DMS153 treated with DMSO at 0.1 percent for 48 hours (cell line): Measurements from ENCODE around the gene TAF7.
"Not testable (repeated sequence)": the region's sequence is repeated elsewhere in the genome, so short reads cannot be mapped to it uniquely, and the experiment has no call there.

Experiments
- DNase-seq: peaks from one replicate; lab custom pipeline; 2025; ENCODE audit not compliant: unreplicated experiment; lab: John Stamatoyannopoulos, UW

TAF7 gene

GRCh38 chr5:141320225-141321169, at the start of gene TAF7:
Gene TAF7, minus strand, starts transcription at chr5:141320784. Its CDS starts 740 bp downstream, at chr5:141320044.
- peak; percentile 29 for DNase-seq

GRCh38 chr5:141366016-141366896, 45.7 kb upstream of the TAF7 start:
- DNase-seq: no peak

- DNase-seq: no peak
These were observed 43.5 kb upstream of the TAF7 start, which contains the start of gene PCDHGA5 for GRCh38 chr5:141363952-141364660. Gene PCDHGA5, plus strand, starts transcription at chr5:141364162. Its CDS starts 169 bp downstream, at chr5:141364331.

GRCh38 chr5:141362719-141363118, 42.1 kb upstream of the TAF7 start:
- DNase-seq: no peak

GRCh38 chr5:141360685-141361084, 40.1 kb upstream of the TAF7 start:
- no peak for DNase-seq

- DNase-seq: no peak
These were observed 39.3 kb upstream of the TAF7 start, which contains the start of gene PCDHGB2 for GRCh38 chr5:141359790-141360426. Gene PCDHGB2, plus strand, starts transcription at chr5:141359994. Its CDS starts 142 bp downstream, at chr5:141360136.

GRCh38 chr5:141356950-141357349, 36.4 kb upstream of the TAF7 start:
- DNase-seq: no peak

- DNase-seq: no peak
These were observed 35.5 kb upstream of the TAF7 start for GRCh38 chr5:141356133-141356532.

- no peak for DNase-seq
These were observed 35.1 kb upstream of the TAF7 start for GRCh38 chr5:141355641-141356040.

GRCh38 chr5:141354900-141355469, 34.4 kb upstream of the TAF7 start, which contains the start of gene PCDHGA4:
Gene PCDHGA4, plus strand, starts transcription at chr5:141355021. Its CDS starts 87 bp downstream, at chr5:141355108.
- no peak for DNase-seq

- DNase-seq: no peak
These were observed 31.0 kb upstream of the TAF7 start for GRCh38 chr5:141351591-141351990.

- peak; percentile 1 for DNase-seq
These were observed 29.5 kb upstream of the TAF7 start, which contains the start of gene PCDHGB1 for GRCh38 chr5:141349917-141350619. Gene PCDHGB1, plus strand, starts transcription at chr5:141350099. Its CDS starts 162 bp downstream, at chr5:141350261.

GRCh38 chr5:141346017-141346416, 25.4 kb upstream of the TAF7 start:
- DNase-seq: not testable (repeated sequence)

- DNase-seq: no peak
These were observed 24.7 kb upstream of the TAF7 start for GRCh38 chr5:141345327-141345726.

GRCh38 chr5:141343953-141344463, 23.4 kb upstream of the TAF7 start:
- DNase-seq: no peak

- DNase-seq: no peak
These were observed 22.8 kb upstream of the TAF7 start, which contains the start of gene PCDHGA3 for GRCh38 chr5:141343242-141343952. Gene PCDHGA3, plus strand, starts transcription at chr5:141343829. Its CDS starts 205 bp downstream, at chr5:141344034.

GRCh38 chr5:141342773-141343172, 22.2 kb upstream of the TAF7 start:
- no peak for DNase-seq

GRCh38 chr5:141340781-141341354, 20.3 kb upstream of the TAF7 start:
- DNase-seq: not testable (repeated sequence)
